ENCODE data around the gene ZNF784. TPM values are rescaled to one million over a fixed set of nuclear protein-coding genes. Genes with fewer than 3 reads are reported as not detected.

The ZNF784 gene
- polyA plus RNA-seq, 2 of the 4 experiments (the other 2 are of a cell fraction): 3.5 to 6.6 TPM

GRCh38 chr19:55605637-55606470, 18.5 kb downstream of the ZNF784 start, which contains the start of gene ZNF865 (continued):
- TF ChIP-seq E2F6 (IDR thresholded peaks at IDR 0.05; ENCODE audit: borderline replicate concordance, low read depth) (no peak), GATA3 (IDR thresholded peaks at IDR 0.05; ENCODE audit: borderline replicate concordance) (no peak), PHF8 (IDR thresholded peaks at IDR 0.05; ENCODE audit: borderline replicate concordance, low read depth) (peak; percentile 44; the same call in 1 of the 2 replicates), JUNB (IDR thresholded peaks at IDR 0.05) (no peak), ZFP36 (IDR thresholded peaks at IDR 0.05; ENCODE audit: borderline replicate concordance, partially characterized antibody) (no peak), RFX5 (IDR thresholded peaks at IDR 0.05) (peak; percentile 92), CBX8 (IDR thresholded peaks at IDR 0.05) (no peak), KDM5A (IDR thresholded peaks at IDR 0.05) (no peak), POLR2AphosphoS2 (conservative IDR thresholded peaks at IDR 0.05; ENCODE audit: low read length) (no peak), USF2 (IDR thresholded peaks at IDR 0.05) (no peak), HEYL (CRISPR knock-in tag; IDR thresholded peaks at IDR 0.05) (no peak), HMGXB4 (CRISPR knock-in tag; IDR thresholded peaks at IDR 0.05; ENCODE audit: borderline replicate concordance) (no peak), HOXA7 (CRISPR knock-in tag; IDR thresholded peaks at IDR 0.05) (no peak), BHLHE40 (IDR thresholded peaks at IDR 0.05; ENCODE audit: low read depth, low read length) (no peak), EHF (CRISPR knock-in tag; IDR thresholded peaks at IDR 0.05) (no peak), NFE2L2 (conservative IDR thresholded peaks at IDR 0.05; ENCODE audit: low read length) (no peak), MAFK (IDR thresholded peaks at IDR 0.05; ENCODE audit: partially characterized antibody) (no peak), MYC (IDR thresholded peaks at IDR 0.05; ENCODE audit: borderline replicate concordance, low read length) (no peak; the same call in 1 of the 2 replicates), TFCP2L1 (CRISPR knock-in tag; IDR thresholded peaks at IDR 0.05) (no peak), FOSL2 (IDR thresholded peaks at IDR 0.05) (no peak), FOSL2 (CRISPR knock-in tag; IDR thresholded peaks at IDR 0.05) (no peak), MAZ (IDR thresholded peaks at IDR 0.05; ENCODE audit: borderline replicate concordance, low read depth, low read length) (peak; percentile 89; the same call in 1 of the 2 replicates), CHD2 (IDR thresholded peaks at IDR 0.05; ENCODE audit: low read length, partially characterized antibody) (no peak), ZNF302 (CRISPR knock-in tag; IDR thresholded peaks at IDR 0.05) (no peak), HOXB13 (CRISPR knock-in tag; IDR thresholded peaks at IDR 0.05; ENCODE audit: low read depth) (no peak), ESRRA (IDR thresholded peaks at IDR 0.05; ENCODE audit: borderline replicate concordance, low read length) (no peak), FOXS1 (CRISPR knock-in tag; IDR thresholded peaks at IDR 0.05) (no peak), ZSCAN20 (CRISPR knock-in tag; IDR thresholded peaks at IDR 0.05) (no peak)
- TF ChIP-seq, protein P1, sequence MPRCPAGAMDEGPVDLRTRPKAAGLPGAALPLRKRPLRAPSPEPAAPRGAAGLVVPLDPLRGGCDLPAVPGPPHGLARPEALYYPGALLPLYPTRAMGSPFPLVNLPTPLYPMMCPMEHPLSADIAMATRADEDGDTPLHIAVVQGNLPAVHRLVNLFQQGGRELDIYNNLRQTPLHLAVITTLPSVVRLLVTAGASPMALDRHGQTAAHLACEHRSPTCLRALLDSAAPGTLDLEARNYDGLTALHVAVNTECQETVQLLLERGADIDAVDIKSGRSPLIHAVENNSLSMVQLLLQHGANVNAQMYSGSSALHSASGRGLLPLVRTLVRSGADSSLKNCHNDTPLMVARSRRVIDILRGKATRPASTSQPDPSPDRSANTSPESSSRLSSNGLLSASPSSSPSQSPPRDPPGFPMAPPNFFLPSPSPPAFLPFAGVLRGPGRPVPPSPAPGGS (IDR thresholded peaks at IDR 0.05): 0 out of 3 replicates have a peak, but pooled peaks have one; percentile 50
- TF ChIP-seq, protein P2, sequence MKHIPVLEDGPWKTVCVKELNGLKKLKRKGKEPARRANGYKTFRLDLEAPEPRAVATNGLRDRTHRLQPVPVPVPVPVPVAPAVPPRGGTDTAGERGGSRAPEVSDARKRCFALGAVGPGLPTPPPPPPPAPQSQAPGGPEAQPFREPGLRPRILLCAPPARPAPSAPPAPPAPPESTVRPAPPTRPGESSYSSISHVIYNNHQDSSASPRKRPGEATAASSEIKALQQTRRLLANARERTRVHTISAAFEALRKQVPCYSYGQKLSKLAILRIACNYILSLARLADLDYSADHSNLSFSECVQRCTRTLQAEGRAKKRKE (CRISPR knock-in tag; IDR thresholded peaks at IDR 0.05; ENCODE audit: low read depth): no peak
- TF ChIP-seq, protein P3, sequence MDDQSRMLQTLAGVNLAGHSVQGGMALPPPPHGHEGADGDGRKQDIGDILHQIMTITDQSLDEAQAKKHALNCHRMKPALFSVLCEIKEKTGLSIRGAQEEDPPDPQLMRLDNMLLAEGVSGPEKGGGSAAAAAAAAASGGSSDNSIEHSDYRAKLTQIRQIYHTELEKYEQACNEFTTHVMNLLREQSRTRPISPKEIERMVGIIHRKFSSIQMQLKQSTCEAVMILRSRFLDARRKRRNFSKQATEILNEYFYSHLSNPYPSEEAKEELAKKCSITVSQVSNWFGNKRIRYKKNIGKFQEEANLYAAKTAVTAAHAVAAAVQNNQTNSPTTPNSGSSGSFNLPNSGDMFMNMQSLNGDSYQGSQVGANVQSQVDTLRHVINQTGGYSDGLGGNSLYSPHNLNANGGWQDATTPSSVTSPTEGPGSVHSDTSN (IDR thresholded peaks at IDR 0.05): no peak
- TF ChIP-seq, protein P4, sequence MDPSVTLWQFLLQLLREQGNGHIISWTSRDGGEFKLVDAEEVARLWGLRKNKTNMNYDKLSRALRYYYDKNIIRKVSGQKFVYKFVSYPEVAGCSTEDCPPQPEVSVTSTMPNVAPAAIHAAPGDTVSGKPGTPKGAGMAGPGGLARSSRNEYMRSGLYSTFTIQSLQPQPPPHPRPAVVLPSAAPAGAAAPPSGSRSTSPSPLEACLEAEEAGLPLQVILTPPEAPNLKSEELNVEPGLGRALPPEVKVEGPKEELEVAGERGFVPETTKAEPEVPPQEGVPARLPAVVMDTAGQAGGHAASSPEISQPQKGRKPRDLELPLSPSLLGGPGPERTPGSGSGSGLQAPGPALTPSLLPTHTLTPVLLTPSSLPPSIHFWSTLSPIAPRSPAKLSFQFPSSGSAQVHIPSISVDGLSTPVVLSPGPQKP (IDR thresholded peaks at IDR 0.05; ENCODE audit: low read depth, low read length): no peak
- TF ChIP-seq, protein P5, sequence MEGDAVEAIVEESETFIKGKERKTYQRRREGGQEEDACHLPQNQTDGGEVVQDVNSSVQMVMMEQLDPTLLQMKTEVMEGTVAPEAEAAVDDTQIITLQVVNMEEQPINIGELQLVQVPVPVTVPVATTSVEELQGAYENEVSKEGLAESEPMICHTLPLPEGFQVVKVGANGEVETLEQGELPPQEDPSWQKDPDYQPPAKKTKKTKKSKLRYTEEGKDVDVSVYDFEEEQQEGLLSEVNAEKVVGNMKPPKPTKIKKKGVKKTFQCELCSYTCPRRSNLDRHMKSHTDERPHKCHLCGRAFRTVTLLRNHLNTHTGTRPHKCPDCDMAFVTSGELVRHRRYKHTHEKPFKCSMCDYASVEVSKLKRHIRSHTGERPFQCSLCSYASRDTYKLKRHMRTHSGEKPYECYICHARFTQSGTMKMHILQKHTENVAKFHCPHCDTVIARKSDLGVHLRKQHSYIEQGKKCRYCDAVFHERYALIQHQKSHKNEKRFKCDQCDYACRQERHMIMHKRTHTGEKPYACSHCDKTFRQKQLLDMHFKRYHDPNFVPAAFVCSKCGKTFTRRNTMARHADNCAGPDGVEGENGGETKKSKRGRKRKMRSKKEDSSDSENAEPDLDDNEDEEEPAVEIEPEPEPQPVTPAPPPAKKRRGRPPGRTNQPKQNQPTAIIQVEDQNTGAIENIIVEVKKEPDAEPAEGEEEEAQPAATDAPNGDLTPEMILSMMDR (IDR thresholded peaks at IDR 0.05): peak; percentile 88

All from A549 (cell line).